ENCODE results near the gene MYL11.
A peak's percentile ranks its signal among the peaks of the same experiment; 100 is the strongest.
"Not testable (repeated sequence)": the region's sequence is repeated elsewhere in the genome, so short reads cannot be mapped to it uniquely, and the experiment has no call there.

The MYL11 gene

GRCh38 chr16:30335598-30336474 lies 38.8 kb upstream of the MYL11 start (continued):
- TF ChIP-seq, protein P1, sequence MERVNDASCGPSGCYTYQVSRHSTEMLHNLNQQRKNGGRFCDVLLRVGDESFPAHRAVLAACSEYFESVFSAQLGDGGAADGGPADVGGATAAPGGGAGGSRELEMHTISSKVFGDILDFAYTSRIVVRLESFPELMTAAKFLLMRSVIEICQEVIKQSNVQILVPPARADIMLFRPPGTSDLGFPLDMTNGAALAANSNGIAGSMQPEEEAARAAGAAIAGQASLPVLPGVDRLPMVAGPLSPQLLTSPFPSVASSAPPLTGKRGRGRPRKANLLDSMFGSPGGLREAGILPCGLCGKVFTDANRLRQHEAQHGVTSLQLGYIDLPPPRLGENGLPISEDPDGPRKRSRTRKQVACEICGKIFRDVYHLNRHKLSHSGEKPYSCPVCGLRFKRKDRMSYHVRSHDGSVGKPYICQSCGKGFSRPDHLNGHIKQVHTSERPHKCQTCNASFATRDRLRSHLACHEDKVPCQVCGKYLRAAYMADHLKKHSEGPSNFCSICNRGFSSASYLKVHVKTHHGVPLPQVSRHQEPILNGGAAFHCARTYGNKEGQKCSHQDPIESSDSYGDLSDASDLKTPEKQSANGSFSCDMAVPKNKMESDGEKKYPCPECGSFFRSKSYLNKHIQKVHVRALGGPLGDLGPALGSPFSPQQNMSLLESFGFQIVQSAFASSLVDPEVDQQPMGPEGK (tag by site-specific recombination; IDR thresholded peaks at IDR 0.05): peak; percentile 71; the same call in 1 of the 2 replicates
- TF ChIP-seq ZNF426 (tag by site-specific recombination; IDR thresholded peaks at IDR 0.05) (no peak), ZNF518A (tag by site-specific recombination; conservative IDR thresholded peaks at IDR 0.05; ENCODE audit: low read depth) (peak; percentile 54; the same call in 1 of the 2 replicates), ZBTB44 (tag by site-specific recombination; IDR thresholded peaks at IDR 0.05) (no peak), ZNF335 (tag by site-specific recombination; conservative IDR thresholded peaks at IDR 0.05) (peak; percentile 88), ZNF777 (tag by site-specific recombination; IDR thresholded peaks at IDR 0.05; ENCODE audit: borderline replicate concordance) (peak; percentile 51; the same call in 1 of the 2 replicates), PRDM4 (tag by site-specific recombination; IDR thresholded peaks at IDR 0.05) (no peak), ZNF366 (tag by site-specific recombination; conservative IDR thresholded peaks at IDR 0.05) (no peak), ZNF624 (tag by site-specific recombination; IDR thresholded peaks at IDR 0.05) (no peak), ZNF169 (tag by site-specific recombination; IDR thresholded peaks at IDR 0.05) (no peak), ZBTB1 (tag by site-specific recombination; IDR thresholded peaks at IDR 0.05) (no peak), ZNF132 (tag by site-specific recombination; IDR thresholded peaks at IDR 0.05; ENCODE audit: borderline replicate concordance) (no peak)

DNA sequence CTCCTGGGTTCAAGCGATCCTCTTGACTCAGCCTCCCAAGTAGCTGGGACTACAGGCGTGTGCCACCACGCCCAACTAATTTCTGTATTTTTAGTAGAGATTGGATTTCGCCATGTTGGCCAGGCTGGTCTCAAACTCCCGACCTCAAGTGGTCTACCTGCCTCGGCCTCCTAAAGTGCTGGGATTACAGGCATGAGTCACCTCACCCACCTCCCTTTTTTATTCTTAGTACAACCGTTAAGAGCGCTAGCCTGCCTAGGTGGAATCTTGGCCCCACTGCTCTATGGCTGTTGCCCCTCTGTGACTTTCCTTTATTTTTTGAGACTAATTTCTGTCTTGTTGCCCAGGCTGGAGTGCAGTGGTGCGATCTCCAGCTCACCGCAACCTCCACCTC lies 36.6 kb upstream of the MYL11 start:
- CTCF ChIA-PET; H3K27ac ChIP-seq (ENCODE audit: extremely low read depth, low read depth, low read length): not testable (repeated sequence)
- POLR2A ChIA-PET: interaction anchor here (0.5 kb wide), 1 partner anchor 48 kb away, joined by 3 read pairs; no protein-coding TSS in a partner anchor

DNA sequence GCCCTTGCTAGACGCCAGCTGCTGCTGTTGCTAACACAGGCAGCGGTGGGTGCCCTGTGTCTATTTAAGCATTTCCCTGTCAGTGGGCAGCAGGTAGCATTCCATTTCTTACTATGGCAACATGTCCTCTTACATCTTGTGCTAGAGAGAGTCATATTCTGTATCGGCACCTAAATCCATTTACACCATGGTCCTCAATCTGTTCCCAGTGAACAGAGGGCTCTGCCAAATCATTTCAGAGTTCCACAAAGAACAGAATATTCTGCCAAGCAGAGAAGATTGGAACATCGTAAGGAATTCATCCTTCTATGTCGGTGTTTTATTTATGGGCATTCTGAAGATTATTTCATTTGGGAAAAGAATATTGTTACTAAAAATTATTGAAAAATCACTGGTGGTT lies 35.9 kb upstream of the MYL11 start:
- H3K9me3 ChIP-seq (ENCODE audit: control insufficient read depth, insufficient read depth, low read depth, low read length); H3K4me1 ChIP-seq (ENCODE audit: control insufficient read depth, insufficient read depth, low read length); H3K36me3 ChIP-seq (ENCODE audit: control insufficient read depth in 2 of 2, insufficient read depth in 1 of 2, low read length in 2 of 2); H3K27ac ChIP-seq (ENCODE audit: extremely low read depth, low read depth, low read length); CTCF ChIA-PET; H3K4me3 ChIP-seq (ENCODE audit: low read depth, low read length): not testable (repeated sequence)
- POLR2A ChIA-PET: interaction anchor here (0.7 kb wide), 1 partner anchor 156 kb away, joined by 3 read pairs; no protein-coding TSS in a partner anchor

More for the DNA sequence above, 36.6 kb upstream of the MYL11 start:
- H3K36me3 ChIP-seq (ENCODE audit: control insufficient read depth in 2 of 2, insufficient read depth in 1 of 2, low read length in 2 of 2); H3K4me3 ChIP-seq (ENCODE audit: low read depth, low read length); H3K9me3 ChIP-seq (ENCODE audit: control insufficient read depth, insufficient read depth, low read depth, low read length); H3K4me1 ChIP-seq (ENCODE audit: control insufficient read depth, insufficient read depth, low read length): not testable (repeated sequence)

Measured in HEK293 (cell line).